Measurements from ENCODE around the gene FUT1.
A peak's percentile ranks its signal among the peaks of the same experiment; 100 is the strongest.
"Not testable (repeated sequence)": the region's sequence is repeated elsewhere in the genome, so short reads cannot be mapped to it uniquely, and the experiment has no call there.

The FUT1 gene

GRCh38 chr19:48740164-48740972, 12.1 kb downstream of the FUT1 start, which contains the start of gene RASIP1:
RASIP1 (minus strand) TSS chr19:48740610; CDS start chr19:48740282, 328 bp downstream.
- DNase-seq: no peak

- DNase-seq: no peak
Measured at GRCh38 chr19:48739404-48740163, 12.9 kb downstream of the FUT1 start.

GRCh38 chr19:48738557-48739403, 13.7 kb downstream of the FUT1 start:
- peak; percentile 97 for DNase-seq

GRCh38 chr19:48737360-48737998, 15.0 kb downstream of the FUT1 start:
- no peak for DNase-seq

GRCh38 chr19:48735031-48735615, 17.3 kb downstream of the FUT1 start:
- DNase-seq: no peak

GRCh38 chr19:48734625-48735024, 17.8 kb downstream of the FUT1 start:
- DNase-seq: no peak

GRCh38 chr19:48731452-48731851, 21.0 kb downstream of the FUT1 start:
- no peak for DNase-seq

GRCh38 chr19:48728911-48729664, 23.4 kb downstream of the FUT1 start:
- DNase-seq: no peak

- no peak for DNase-seq
Measured at GRCh38 chr19:48726556-48726955, 25.9 kb downstream of the FUT1 start.

GRCh38 chr19:48724796-48725753, 27.4 kb downstream of the FUT1 start:
- DNase-seq: no peak

- DNase-seq: no peak
Measured at GRCh38 chr19:48722196-48722708, 30.2 kb downstream of the FUT1 start.

- peak; percentile 97 for DNase-seq
Measured at GRCh38 chr19:48720613-48721296, 31.7 kb downstream of the FUT1 start.

- no peak for DNase-seq
Measured at GRCh38 chr19:48720251-48720612, 32.2 kb downstream of the FUT1 start.

- DNase-seq: no peak
Measured at GRCh38 chr19:48719263-48720171, 32.9 kb downstream of the FUT1 start, which contains the start of gene MAMSTR. MAMSTR (minus strand) TSS chr19:48719725; CDS start chr19:48719031, 694 bp downstream.

GRCh38 chr19:48718711-48719231, 33.7 kb downstream of the FUT1 start:
- DNase-seq: no peak

GRCh38 chr19:48718106-48718505, 34.3 kb downstream of the FUT1 start:
- DNase-seq: not testable (repeated sequence)

GRCh38 chr19:48716562-48717291, 35.7 kb downstream of the FUT1 start:
- DNase-seq: no peak

All from activated effector memory CD4-positive, alpha-beta T cell treated with anti-CD3 and anti-CD28 coated beads, Interleukin-2, amount 50 U/mL, for 16 hours (primary cell).